Fibroblast of lung (primary cell): Measurements from ENCODE around the gene SMAD5.

Experiments
- CTCF ChIP-seq, 2 donors: IDR thresholded peaks in 1 of 2; conservative IDR thresholded peaks in 1 of 2; 1 replicate in 1 of 2; 2 replicates in 1 of 2; pipeline ENCODE4 v1.5.1; 2011 to 2012; ENCODE audit warnings: low read length in 2 of 2, control low read depth in 1 of 2, inconsistent platforms in 1 of 2, low read depth in 1 of 2, mild to moderate bottlenecking in 1 of 2
- EZH2 ChIP-seq: IDR thresholded peaks from 2 replicates; pipeline ENCODE4 v1.5.1; 2012; ENCODE audit warnings: low read length, control low read depth, mild to moderate bottlenecking; ENCODE audit errors: missing control alignments

GRCh38 chr5:136135536-136135935, 2.9 kb downstream of the SMAD5 start:
- TF ChIP-seq CTCF (conservative IDR thresholded peaks at IDR 0.05 in 1 of 2, IDR thresholded peaks at IDR 0.05 in 1 of 2; ENCODE audit: low read depth in 1 of 2, low read length in 2 of 2) (no peak), EZH2 (no peak)
